Activated CD8-positive, alpha-beta memory T cell treated with anti-CD3 and anti-CD28 coated beads for 48 hours (primary cell): ENCODE data around the gene C20orf141.
"Not testable (repeated sequence)": the region's sequence is repeated elsewhere in the genome, so short reads cannot be mapped to it uniquely, and the experiment has no call there.

Source experiments
- DNase-seq, 3 experiments: peaks; one replicate each; pipeline ENCODE4 v3.0.0-alpha.2; 2020; ENCODE audit warnings: low read depth in 2 of 3, low spot score in 2 of 3

Gene C20orf141

DNA sequence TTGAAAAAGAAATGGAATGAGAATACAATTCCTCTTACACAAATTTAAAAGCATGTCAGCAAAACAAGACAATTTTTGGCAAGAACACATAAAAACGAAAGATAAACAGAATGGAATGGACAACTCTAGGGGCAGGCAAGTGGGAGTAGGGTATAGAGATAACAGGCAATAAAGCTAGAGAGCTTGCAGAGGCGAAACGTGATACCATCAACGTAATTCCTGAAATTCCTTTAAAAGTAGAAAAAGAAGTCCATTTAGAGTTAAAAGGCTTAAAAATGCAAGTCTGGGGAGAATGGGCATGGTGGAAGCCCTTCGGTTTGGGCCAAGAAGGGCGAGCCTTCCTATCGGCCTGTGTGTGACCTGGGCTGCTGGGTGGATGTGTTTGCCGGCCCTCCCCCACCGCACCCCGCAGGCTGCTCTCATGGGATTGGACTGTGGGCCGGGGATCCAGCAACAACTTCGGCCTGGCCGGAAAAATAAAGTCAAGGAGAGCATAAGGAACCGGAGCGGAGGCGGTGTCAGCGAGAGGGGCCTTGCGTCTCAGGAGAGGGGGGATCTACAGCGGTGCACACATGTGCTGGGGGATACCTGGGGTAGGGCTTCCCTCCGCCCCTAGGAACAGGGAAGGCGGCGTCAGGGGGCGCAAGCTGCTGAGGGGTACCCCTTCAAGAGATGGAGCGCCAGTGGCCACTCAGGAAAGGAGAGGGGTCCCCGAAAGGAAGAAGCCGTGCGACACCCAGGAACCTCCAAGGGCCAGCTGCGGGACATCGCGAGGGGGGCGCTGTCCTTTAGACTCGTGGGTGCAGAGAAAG lies 5.5 kb downstream of the C20orf141 start:
- DNase-seq, result no peak

GRCh38 chr20:2820896-2821869 lies 6.4 kb downstream of the C20orf141 start:
- no peak for DNase-seq

DNA sequence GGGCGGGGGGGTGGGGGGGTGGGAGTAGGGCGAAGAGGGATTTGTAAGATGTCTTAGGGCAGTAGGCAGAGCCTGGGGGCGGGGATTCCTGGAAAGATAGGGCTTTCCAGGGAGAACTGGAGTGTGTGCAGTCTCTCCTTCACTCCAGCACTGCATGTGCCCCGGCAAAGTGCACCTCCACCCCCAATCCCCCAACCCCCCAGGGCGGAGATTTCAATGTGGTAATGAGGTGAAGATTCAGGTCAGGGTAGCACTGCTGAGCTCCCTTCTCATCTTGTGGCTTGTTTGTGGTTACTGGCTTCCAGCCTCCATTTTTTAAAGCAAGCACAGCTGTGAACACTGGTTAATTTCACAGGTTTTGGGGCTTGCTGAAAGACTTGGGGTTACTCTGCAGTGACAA lies 7.3 kb downstream of the C20orf141 start:
- no peak for DNase-seq

DNA sequence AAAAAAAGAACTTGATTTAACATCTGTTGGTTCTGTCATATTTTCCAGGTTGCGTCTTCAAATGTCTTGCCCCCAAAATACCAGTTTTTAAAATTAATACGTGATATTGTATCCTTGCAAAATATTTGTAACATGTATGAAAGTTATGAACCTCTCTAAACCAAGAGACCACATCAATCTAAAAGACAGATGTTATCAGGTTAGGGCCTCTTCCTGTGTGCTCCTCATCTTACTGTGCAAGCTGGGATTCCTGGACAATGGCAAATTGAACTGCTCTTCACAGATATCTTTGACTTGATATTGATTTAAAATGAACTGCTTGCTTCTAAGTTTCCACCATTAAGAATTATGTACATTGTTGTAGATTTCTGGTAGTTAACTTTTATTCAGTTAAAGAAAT lies 11.0 kb downstream of the C20orf141 start:
- DNase-seq, result no peak

DNA sequence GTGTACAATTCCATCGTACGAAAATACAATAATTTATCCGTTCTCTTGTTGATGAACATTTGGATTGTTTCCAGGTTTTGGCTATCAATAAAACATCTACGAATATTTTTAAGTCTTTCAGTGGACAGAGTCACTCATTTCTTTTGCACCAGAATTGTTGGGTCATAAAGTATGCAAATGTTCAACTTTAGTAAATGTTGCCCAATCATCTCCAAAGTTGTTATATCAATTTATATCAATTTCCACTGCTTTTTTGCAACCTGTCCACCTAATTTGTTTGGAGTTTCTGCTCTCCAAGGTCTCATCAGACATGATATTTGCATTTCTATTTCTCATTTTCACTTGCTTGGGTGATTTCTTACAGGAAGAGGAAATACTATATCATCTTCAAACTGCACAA lies 11.9 kb downstream of the C20orf141 start:
- DNase-seq, result no peak

GRCh38 chr20:2829376-2829775 lies 14.6 kb downstream of the C20orf141 start:
- DNase-seq, result no peak

GRCh38 chr20:2831206-2831605 lies 16.4 kb downstream of the C20orf141 start:
- not testable (repeated sequence) for DNase-seq

DNA sequence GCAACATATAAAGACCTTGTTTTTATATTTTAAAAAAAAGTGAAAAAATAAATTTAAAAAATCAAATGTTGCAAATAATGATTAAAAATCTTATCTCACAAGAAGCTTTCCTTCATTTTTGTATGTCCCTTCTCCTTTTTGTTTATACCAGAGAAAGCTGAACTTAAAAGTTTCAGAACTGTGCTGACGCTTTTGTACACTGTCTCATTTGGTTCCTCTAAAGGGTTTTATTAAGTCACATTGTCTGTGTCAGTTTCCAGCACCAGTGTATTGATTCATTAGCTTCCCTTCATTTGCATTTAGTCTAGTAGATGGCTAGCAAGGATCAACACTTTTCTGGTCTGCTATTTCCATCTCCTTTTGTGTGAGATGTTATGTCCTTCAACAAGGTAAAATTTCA lies 19.0 kb downstream of the C20orf141 start:
- no peak for DNase-seq

DNA sequence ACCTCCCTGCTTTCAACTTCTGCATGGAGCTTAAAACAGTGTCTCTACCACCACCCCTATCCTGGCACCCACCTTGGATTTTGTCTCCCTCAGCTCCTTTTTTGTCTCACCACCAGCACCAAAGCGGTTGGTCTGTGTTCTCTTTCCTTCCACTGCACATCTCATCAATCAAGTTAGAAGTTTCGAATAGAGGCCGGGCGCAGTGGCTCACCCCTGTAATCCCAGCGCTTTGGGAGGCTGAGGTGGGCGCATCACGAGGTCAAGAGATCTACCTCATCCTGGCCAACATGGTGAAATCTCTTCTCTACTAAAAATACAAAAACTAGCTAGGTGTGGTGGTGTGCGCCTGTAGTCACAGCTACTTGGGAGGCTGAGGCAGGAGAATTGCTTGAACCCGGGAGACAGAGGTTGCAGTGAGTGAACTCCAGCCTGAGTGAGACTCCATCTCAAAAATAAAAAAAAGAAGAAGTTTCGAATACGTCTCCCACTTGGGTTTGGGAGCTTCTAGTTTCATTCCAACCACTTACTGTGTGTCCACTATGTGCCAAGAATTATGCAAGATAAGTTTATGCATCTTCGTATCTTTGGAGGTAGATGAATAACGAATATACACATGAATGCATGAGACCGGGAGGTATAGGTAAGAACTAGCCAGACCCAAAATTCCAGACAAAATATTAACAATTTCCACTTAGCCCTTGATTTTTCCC lies 19.8 kb downstream of the C20orf141 start:
- no peak for DNase-seq

- no peak for DNase-seq
These were observed 20.6 kb downstream of the C20orf141 start for GRCh38 chr20:2835331-2835796.

DNA sequence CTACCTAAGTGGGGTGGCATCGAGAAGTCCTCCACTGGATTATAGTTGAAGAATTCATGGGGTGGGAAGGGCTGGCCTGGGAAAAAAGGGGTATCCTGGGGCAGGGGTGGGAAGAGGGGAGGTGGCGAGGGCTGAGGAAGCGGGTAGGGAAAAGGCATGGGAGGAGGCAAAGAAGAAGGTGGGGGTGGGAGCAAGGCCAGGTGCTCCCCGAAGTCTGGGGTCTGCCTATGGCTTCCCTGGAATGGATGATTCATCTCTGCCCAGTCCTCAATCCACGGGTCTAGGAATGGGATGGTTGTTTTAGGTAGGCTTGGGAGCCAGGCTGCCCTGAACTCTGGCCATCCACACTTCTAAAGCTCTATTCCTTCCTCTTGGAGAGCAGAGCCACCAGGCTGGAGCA lies 21.2 kb downstream of the C20orf141 start:
- no peak for DNase-seq

GRCh38 chr20:2837221-2837960 lies 22.6 kb downstream of the C20orf141 start:
- no peak for DNase-seq

DNA sequence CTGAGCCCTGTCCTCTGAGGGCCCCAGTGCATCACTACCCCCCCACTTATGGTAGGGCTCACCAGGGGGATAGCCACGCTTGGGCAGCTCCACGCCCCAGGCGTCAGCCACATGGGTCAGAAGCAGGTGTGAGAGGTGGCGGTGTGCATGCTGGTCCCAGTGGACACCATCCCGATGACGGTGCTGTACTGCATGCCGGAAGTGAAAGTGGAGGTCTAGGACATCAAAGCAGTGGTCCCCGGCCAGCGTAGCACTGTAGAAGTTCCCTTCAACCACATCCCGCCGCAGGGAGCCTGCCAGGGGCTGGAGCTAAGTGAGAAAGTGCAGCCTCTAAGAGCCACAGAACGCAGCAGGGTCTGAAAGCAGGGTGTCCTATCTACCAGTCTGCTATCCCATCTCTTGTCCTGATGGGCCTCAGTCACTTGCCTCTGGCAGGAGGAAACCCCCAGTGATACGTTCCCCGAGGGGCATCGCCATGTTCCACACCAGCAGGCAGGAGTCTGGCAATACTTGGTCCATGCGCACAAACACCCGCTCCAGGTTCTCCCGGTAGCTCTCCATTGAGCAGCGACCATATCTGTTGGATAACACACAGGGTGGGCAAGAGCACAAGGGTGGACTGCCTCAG lies 23.5 kb downstream of the C20orf141 start:
- no peak for DNase-seq

- DNase-seq, result no peak
These were observed 24.3 kb downstream of the C20orf141 start for GRCh38 chr20:2838847-2839671.

- no peak for DNase-seq
These were observed 24.9 kb downstream of the C20orf141 start for GRCh38 chr20:2839732-2840137.

DNA sequence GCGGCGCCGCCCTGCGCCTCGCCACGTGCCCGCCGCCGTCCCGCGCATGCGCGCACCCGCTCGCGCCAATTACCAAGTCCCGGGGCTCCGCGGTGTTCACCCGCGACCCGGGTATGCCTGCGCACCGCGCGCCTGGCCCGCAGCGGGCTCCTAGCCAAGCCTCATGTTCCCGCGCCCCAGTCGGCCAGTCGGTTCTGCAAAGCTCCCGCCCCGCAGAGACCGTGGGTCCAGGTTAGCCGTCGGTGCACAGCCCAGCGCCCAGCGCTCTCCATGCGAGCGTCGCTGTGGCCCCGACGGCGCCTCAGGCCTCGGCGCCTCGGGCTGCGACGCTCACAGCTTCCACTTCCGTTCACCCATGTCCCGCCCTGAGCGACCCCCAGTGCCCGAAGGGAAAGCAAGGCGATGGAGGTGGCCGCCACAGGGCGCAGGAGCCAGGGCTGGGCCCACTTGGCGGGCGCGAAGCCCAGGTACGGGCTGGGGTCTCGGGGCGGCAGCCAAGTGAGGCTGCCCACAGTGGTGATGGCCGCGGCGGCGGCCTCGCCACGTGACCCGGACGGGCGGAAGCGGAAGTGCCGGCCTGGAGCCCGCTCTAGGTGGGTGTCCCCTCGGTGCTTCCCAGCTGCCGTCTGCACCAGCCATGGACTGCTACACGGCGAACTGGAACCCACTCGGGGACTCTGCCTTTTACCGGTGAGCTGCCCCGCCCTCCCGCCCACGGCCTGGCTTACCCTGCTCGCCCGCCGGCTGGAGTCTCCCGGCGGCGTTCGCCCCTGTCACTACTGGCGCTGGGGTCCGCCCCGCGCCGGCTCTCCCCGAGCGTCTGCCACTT lies 25.6 kb downstream of the C20orf141 start, which contains the start of the genes PCED1A and VPS16:
TSS of gene PCED1A (minus strand) at position 518 of the 829 bp plus-strand sequence. CDS start 743 bp downstream, outside the sequence.
TSS of gene VPS16 (plus strand) at position 608 of the 829 bp plus-strand sequence. CDS start at position 638, 30 bp downstream.
- peak; percentile 76 to 92 (median 85) for DNase-seq

- DNase-seq, result peak in 1 of 3 experiments; percentile 26
These were observed 26.3 kb downstream of the C20orf141 start for GRCh38 chr20:2840967-2841531.

DNA sequence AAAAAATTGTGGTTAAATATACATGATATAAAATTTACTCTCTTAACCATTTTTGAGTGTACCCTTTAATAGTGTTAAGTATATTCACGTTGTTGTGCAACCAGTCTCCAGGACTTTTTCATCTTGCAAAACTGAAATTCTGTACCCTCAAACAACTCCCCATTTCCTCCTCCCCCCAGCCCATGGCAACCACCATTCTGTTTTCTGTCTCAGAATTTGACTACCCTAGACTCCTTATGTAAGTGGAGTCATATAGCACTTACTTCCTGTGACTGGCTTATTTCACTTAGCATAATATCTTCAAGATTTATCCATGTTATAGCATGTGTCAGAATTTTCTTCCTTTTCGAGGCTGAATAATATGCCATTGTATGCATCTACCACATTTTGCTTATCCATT lies 30.8 kb downstream of the C20orf141 start:
- DNase-seq, result no peak
